GM15510 (cell line): ENCODE results near the gene SLC35G4.
"Not testable (repeated sequence)": the region's sequence is repeated elsewhere in the genome, so short reads cannot be mapped to it uniquely, and the experiment has no call there.

Experiments
- POLR2A ChIP-seq: IDR thresholded peaks from 3 replicates; pipeline ENCODE4 v1.6.1; 2011; ENCODE audit warnings: borderline replicate concordance; ENCODE audit not compliant: insufficient read length; ENCODE audit errors: extremely low read depth

SLC35G4 gene

GRCh38 chr18:11609488-11609887, at the start of gene SLC35G4:
Gene SLC35G4, plus strand, starts transcription at chr18:11609596. Its CDS starts 0 bp downstream, at chr18:11609596.
- TF ChIP-seq POLR2A: not testable (repeated sequence)

GRCh38 chr18:11561293-11561692, 48.1 kb upstream of the SLC35G4 start:
- no peak for TF ChIP-seq POLR2A

- TF ChIP-seq POLR2A: no peak
Observed at GRCh38 chr18:11565716-11566115, 43.7 kb upstream of the SLC35G4 start.

- no peak for TF ChIP-seq POLR2A
Observed at GRCh38 chr18:11566236-11566965, 43.0 kb upstream of the SLC35G4 start.

GRCh38 chr18:11567396-11567795, 42.0 kb upstream of the SLC35G4 start:
- TF ChIP-seq POLR2A: no peak

- no peak for TF ChIP-seq POLR2A
Observed at GRCh38 chr18:11570073-11570588, 39.3 kb upstream of the SLC35G4 start.

- no peak for TF ChIP-seq POLR2A
Observed at GRCh38 chr18:11570769-11571412, 38.5 kb upstream of the SLC35G4 start.

- TF ChIP-seq POLR2A: no peak
Observed at GRCh38 chr18:11572201-11572600, 37.2 kb upstream of the SLC35G4 start.

- no peak for TF ChIP-seq POLR2A
Observed at GRCh38 chr18:11574545-11574944, 34.9 kb upstream of the SLC35G4 start.

- no peak for TF ChIP-seq POLR2A
Observed at GRCh38 chr18:11577271-11578112, 31.9 kb upstream of the SLC35G4 start.

- TF ChIP-seq POLR2A: no peak
Observed at GRCh38 chr18:11578799-11579198, 30.6 kb upstream of the SLC35G4 start.

GRCh38 chr18:11579916-11580315, 29.5 kb upstream of the SLC35G4 start:
- no peak for TF ChIP-seq POLR2A

- TF ChIP-seq POLR2A: no peak
Observed at GRCh38 chr18:11581286-11581685, 28.1 kb upstream of the SLC35G4 start.

GRCh38 chr18:11585596-11585995, 23.8 kb upstream of the SLC35G4 start:
- TF ChIP-seq POLR2A: no peak

- TF ChIP-seq POLR2A: no peak
Observed at GRCh38 chr18:11586896-11587295, 22.5 kb upstream of the SLC35G4 start.

GRCh38 chr18:11587432-11587831, 22.0 kb upstream of the SLC35G4 start:
- TF ChIP-seq POLR2A: no peak

- TF ChIP-seq POLR2A: no peak
Observed at GRCh38 chr18:11587846-11588245, 21.6 kb upstream of the SLC35G4 start.
